Cortex of kidney (tissue), 1 donor: ENCODE results near the gene FER1L5.

ENCODE experiments used
- DNase-seq: peaks from one replicate; lab custom pipeline; 2025; lab: John Stamatoyannopoulos, UW

The FER1L5 gene

GRCh38 chr2:96642564-96643360, at the start of gene FER1L5:
FER1L5 (plus strand) TSS chr2:96642764; CDS start chr2:96642837, 73 bp downstream.
- no peak for DNase-seq

- no peak for DNase-seq
These were observed 48.3 kb upstream of the FER1L5 start for GRCh38 chr2:96594282-96594681.

GRCh38 chr2:96594691-96595152, 47.8 kb upstream of the FER1L5 start:
- DNase-seq: no peak

- no peak for DNase-seq
These were observed 46.0 kb upstream of the FER1L5 start for GRCh38 chr2:96596596-96596995.

- no peak for DNase-seq
These were observed 42.6 kb upstream of the FER1L5 start for GRCh38 chr2:96599941-96600340.

- no peak for DNase-seq
These were observed 40.9 kb upstream of the FER1L5 start for GRCh38 chr2:96601382-96602292.

GRCh38 chr2:96602330-96602823, 40.2 kb upstream of the FER1L5 start:
- DNase-seq: no peak

GRCh38 chr2:96604104-96604503, 38.5 kb upstream of the FER1L5 start:
- DNase-seq: no peak

- DNase-seq: no peak
These were observed 33.8 kb upstream of the FER1L5 start for GRCh38 chr2:96608469-96609455.

- no peak for DNase-seq
These were observed 26.4 kb upstream of the FER1L5 start for GRCh38 chr2:96616128-96616527.

- DNase-seq: no peak
These were observed 26.0 kb upstream of the FER1L5 start for GRCh38 chr2:96616535-96616934.

- no peak for DNase-seq
These were observed 25.6 kb upstream of the FER1L5 start for GRCh38 chr2:96617012-96617411.

- DNase-seq: no peak
These were observed 23.8 kb upstream of the FER1L5 start for GRCh38 chr2:96618596-96619283.

- no peak for DNase-seq
These were observed 20.0 kb upstream of the FER1L5 start for GRCh38 chr2:96622544-96622943.

- no peak for DNase-seq
These were observed 19.4 kb upstream of the FER1L5 start for GRCh38 chr2:96623116-96623515.

- DNase-seq: no peak
These were observed 16.7 kb upstream of the FER1L5 start for GRCh38 chr2:96625571-96626552.

GRCh38 chr2:96626553-96626942, 16.0 kb upstream of the FER1L5 start:
- DNase-seq: no peak

- no peak for DNase-seq
These were observed 10.6 kb upstream of the FER1L5 start for GRCh38 chr2:96631804-96632435.

- DNase-seq: no peak
These were observed 8.9 kb upstream of the FER1L5 start for GRCh38 chr2:96633641-96634040.
